ENCODE results near the gene PPP2R2B.

GRCh38 chr5:146762830-146763229, 115.7 kb downstream of the PPP2R2B start:
- TF ChIP-seq, protein P1, sequence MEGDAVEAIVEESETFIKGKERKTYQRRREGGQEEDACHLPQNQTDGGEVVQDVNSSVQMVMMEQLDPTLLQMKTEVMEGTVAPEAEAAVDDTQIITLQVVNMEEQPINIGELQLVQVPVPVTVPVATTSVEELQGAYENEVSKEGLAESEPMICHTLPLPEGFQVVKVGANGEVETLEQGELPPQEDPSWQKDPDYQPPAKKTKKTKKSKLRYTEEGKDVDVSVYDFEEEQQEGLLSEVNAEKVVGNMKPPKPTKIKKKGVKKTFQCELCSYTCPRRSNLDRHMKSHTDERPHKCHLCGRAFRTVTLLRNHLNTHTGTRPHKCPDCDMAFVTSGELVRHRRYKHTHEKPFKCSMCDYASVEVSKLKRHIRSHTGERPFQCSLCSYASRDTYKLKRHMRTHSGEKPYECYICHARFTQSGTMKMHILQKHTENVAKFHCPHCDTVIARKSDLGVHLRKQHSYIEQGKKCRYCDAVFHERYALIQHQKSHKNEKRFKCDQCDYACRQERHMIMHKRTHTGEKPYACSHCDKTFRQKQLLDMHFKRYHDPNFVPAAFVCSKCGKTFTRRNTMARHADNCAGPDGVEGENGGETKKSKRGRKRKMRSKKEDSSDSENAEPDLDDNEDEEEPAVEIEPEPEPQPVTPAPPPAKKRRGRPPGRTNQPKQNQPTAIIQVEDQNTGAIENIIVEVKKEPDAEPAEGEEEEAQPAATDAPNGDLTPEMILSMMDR (IDR thresholded peaks at IDR 0.05), result no peak
- no peak for TF ChIP-seq POLR2A (IDR thresholded peaks at IDR 0.05)

Measured in Peyer's patch (tissue), 4 donors.